Glutamatergic neuron (in vitro differentiated cells): ENCODE measurements around the gene THUMPD2. TPM values are rescaled to one million over a fixed set of nuclear protein-coding genes. Genes with fewer than 3 reads are reported as not detected.

Source experiments
- DNase-seq: peaks from one replicate; pipeline ENCODE4 v3.0.0; 2022
- H3K27ac Mint-ChIP-seq: one replicate; pipeline ENCODE4 v1.8.0; 2020; ENCODE audit warnings: mild to moderate bottlenecking, mixed read lengths, inconsistent platforms; ENCODE audit not compliant: unreplicated experiment
- H3K27me3 Mint-ChIP-seq: one replicate; pipeline ENCODE4 v1.8.0; 2020; ENCODE audit warnings: mild to moderate bottlenecking, moderate library complexity, mixed read lengths, inconsistent platforms; ENCODE audit not compliant: unreplicated experiment
- H3K36me3 Mint-ChIP-seq: one replicate; pipeline ENCODE4 v1.8.0; 2020; ENCODE audit warnings: mild to moderate bottlenecking, mixed read lengths, inconsistent platforms; ENCODE audit not compliant: unreplicated experiment
- H3K4me1 Mint-ChIP-seq: one replicate; pipeline ENCODE4 v1.8.0; 2020; ENCODE audit warnings: mild to moderate bottlenecking, low read depth, mixed read lengths, inconsistent platforms; ENCODE audit not compliant: unreplicated experiment
- H3K4me3 Mint-ChIP-seq: one replicate; pipeline ENCODE4 v1.8.0; 2020; ENCODE audit warnings: mild to moderate bottlenecking, mixed read lengths, inconsistent platforms; ENCODE audit not compliant: unreplicated experiment
- H3K9me3 Mint-ChIP-seq: one replicate; pipeline ENCODE4 v1.8.0; 2020; ENCODE audit warnings: mild to moderate bottlenecking, moderate library complexity, mixed read lengths, inconsistent platforms; ENCODE audit not compliant: unreplicated experiment
- total RNA-seq: library from RNA; stranded (reverse); fragmentation: NEBNext Ultra II Directional; extraction: Animal tissue kit (Norgen Biotek cat#: 25700); gene quantifications from one replicate; pipeline ENCODE4 v1.2.1, GENCODE V29; 2021; ENCODE audit not compliant: unreplicated experiment
- TF ChIP-seq, protein P1 (sequence below): fragments of 200-600 bp; sonication (generic); IDR thresholded peaks from one replicate; pipeline ENCODE4 v1.5.0; 2021; ENCODE audit not compliant: partially characterized antibody, unreplicated experiment

THUMPD2 gene
- total RNA-seq, 1 donor from 2014 or later: 6.0 TPM

DNA sequence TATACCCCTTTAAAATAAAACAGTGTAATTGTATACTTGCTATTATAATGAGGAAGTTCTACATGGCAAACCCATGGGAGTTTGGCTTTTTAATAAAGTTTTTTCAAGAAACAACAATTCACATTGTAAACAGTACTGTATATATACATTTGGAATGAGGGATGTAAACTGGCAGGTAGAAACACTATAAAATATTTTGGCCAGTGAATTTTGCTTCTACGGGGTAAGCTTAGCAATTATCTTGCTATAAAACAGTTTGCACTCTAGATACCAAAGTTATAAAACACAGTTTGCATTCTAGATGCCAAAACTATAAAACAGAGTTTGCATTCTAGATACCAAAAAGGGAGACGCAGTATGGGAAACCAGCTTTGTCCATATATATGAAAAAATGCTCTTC lies 16.6 kb downstream of the THUMPD2 start:
- H3K27ac Mint-ChIP-seq: no peak overlapping the region
- no peak overlapping the region for H3K4me3 Mint-ChIP-seq
- H3K36me3 Mint-ChIP-seq: no peaks in the 10 kb centered on the region
- DNase-seq: no peak
- no peaks in the 10 kb centered on the region for H3K9me3 Mint-ChIP-seq
- H3K27me3 Mint-ChIP-seq: no peaks in the 10 kb centered on the region
- H3K4me1 Mint-ChIP-seq: no peaks in the 10 kb centered on the region
- TF ChIP-seq, protein P1, sequence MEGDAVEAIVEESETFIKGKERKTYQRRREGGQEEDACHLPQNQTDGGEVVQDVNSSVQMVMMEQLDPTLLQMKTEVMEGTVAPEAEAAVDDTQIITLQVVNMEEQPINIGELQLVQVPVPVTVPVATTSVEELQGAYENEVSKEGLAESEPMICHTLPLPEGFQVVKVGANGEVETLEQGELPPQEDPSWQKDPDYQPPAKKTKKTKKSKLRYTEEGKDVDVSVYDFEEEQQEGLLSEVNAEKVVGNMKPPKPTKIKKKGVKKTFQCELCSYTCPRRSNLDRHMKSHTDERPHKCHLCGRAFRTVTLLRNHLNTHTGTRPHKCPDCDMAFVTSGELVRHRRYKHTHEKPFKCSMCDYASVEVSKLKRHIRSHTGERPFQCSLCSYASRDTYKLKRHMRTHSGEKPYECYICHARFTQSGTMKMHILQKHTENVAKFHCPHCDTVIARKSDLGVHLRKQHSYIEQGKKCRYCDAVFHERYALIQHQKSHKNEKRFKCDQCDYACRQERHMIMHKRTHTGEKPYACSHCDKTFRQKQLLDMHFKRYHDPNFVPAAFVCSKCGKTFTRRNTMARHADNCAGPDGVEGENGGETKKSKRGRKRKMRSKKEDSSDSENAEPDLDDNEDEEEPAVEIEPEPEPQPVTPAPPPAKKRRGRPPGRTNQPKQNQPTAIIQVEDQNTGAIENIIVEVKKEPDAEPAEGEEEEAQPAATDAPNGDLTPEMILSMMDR: no peak

DNA sequence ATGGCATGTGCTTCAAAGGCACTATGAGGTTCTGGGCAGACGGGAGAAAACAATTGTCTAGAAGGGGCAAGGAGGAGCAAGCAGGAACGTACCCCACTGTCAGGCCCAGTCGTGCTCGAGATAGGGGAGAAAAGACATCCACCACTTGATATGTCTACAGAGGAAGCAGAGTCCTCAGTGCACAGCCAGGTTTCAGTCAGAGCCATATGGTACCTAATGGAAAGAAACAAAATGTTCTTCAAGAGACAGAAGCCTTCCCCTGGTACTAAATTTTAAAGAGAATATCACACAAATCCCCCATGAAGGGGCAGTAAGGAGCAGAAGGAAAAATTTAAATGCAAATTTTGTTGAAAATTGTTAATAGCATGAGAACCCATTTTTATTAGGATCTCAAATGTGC lies 21.9 kb downstream of the THUMPD2 start:
- DNase-seq: no peak
- Mint-ChIP-seq H3K27me3 (no peaks in the 10 kb centered on the region), H3K36me3 (no peaks in the 10 kb centered on the region), H3K9me3 (no peaks in the 10 kb centered on the region), H3K4me3 (no peak overlapping the region), H3K4me1 (peaks cover 14% of the 10 kb centered on the region), H3K27ac (no peak overlapping the region)
- TF ChIP-seq, protein P1: no peak

DNA sequence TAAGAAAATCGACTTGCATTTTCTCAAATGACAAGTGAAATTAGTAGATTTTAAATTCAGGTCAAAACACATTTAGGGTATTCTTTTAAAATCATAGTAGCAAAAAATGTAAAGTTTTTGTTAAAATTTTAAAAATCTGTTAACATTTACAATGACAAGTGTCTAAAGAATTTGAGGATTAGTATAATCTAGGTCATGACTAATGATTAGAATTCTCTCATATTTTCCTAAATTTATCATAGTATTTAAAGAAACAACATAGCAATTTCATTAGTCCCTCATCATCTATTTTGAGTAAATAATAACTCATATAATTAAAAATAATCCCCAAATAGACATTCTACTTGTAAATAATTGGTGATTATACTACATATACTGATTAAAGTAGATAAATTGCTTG lies 23.6 kb downstream of the THUMPD2 start:
- no peaks in the 10 kb centered on the region for H3K27me3 Mint-ChIP-seq
- H3K27ac Mint-ChIP-seq: no peak overlapping the region
- H3K4me1 Mint-ChIP-seq: peaks cover 14% of the 10 kb centered on the region
- no peaks in the 10 kb centered on the region for H3K9me3 Mint-ChIP-seq
- H3K4me3 Mint-ChIP-seq: no peak overlapping the region
- TF ChIP-seq, protein P1: no peak
- no peak for DNase-seq
- H3K36me3 Mint-ChIP-seq: no peaks in the 10 kb centered on the region

DNA sequence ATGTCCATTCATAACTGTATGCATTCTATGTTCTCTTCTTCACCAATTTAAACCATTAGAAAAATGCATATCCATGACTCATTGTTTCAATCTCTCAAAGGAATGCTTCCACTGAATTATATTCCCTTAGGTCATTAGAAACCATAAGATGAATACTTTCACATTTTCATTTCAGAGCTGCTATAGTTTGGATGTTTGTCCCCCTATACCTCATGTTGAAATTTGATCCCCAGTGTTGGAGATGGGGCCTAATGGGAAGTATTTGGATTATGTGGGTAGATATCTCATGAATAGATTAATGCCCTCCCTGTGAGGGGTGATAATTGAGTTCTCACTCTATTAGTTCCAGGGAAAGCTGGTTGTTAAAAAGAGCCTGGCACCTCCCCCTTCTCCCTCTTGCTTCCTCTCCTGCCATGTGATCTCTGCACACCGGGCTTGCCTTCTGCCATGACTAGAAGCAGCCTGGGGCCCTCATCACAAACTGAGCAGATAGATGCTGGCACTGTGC lies 35.7 kb downstream of the THUMPD2 start:
- DNase-seq: peak; percentile 50
- Mint-ChIP-seq H3K27me3 (no peaks in the 10 kb centered on the region), H3K4me3 (peak overlapping the region; percentile 32), H3K4me1 (peaks cover 28% of the 10 kb centered on the region), H3K9me3 (peaks cover 1% of the 10 kb centered on the region), H3K36me3 (no peaks in the 10 kb centered on the region), H3K27ac (peak overlapping the region; percentile 80)
- TF ChIP-seq, protein P1: no peak

DNA sequence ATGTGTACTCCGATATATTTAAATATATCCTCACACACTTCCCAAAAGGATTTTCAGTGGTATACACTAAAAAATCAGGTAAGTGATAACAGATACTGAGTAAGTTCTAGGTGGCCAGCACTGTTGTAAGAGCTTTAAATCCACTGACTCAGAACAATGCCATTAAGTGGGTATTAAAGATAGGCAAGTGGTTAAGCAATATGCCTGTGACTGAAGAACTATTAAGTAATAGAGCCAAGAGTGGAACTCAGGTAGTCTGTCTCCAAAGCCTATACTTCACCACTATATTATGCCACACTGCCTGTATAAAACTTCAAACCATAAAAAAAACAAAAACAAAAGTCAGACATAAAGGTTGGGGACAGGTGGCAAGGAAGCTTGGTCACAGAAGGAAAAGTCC lies 37.2 kb downstream of the THUMPD2 start:
- Mint-ChIP-seq H3K36me3 (no peaks in the 10 kb centered on the region), H3K4me3 (no peak overlapping the region), H3K27me3 (no peaks in the 10 kb centered on the region), H3K4me1 (peaks cover 31% of the 10 kb centered on the region), H3K27ac (no peak overlapping the region), H3K9me3 (peaks cover 1% of the 10 kb centered on the region)
- TF ChIP-seq, protein P1: no peak
- no peak for DNase-seq
